Eye (tissue), 1 donor: Measurements from ENCODE around the gene RUNX2.
"Not testable (repeated sequence)": the region's sequence is repeated elsewhere in the genome, so short reads cannot be mapped to it uniquely, and the experiment has no call there.

Experiments
- DNase-seq: peaks from one replicate; pipeline ENCODE4 v3.0.0-alpha.2; 2015

Gene RUNX2

DNA sequence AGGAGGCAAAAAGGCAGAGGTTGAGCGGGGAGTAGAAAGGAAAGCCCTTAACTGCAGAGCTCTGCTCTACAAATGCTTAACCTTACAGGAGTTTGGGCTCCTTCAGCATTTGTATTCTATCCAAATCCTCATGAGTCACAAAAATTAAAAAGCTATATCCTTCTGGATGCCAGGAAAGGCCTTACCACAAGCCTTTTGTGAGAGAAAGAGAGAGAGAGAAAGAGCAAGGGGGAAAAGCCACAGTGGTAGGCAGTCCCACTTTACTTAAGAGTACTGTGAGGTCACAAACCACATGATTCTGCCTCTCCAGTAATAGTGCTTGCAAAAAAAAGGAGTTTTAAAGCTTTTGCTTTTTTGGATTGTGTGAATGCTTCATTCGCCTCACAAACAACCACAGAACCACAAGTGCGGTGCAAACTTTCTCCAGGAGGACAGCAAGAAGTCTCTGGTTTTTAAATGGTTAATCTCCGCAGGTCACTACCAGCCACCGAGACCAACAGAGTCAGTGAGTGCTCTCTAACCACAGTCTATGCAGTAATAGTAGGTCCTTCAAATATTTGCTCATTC lies at the start of gene RUNX2:
RUNX2 (plus strand) TSS at position 375 of the 567 bp plus-strand sequence. CDS start 397 bp downstream, outside the sequence.
- no peak for DNase-seq

DNA sequence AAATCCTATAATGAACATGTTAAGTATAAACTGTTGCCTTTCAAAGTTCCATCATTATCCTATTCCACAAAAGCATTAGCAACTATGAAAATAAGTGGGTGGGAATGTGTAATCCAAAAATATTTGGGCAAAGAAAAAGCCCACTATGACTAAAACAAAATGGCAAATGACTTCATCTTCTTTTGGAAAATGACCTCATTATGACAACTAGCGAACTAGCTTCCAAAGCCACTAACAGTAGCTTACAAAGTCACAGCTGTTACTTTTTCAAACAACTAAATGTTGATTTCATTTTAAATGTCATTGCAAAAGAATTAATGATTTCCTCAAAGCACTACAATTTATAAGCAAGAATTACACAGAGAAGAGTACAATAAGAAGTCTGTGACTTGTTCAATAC lies 49.8 kb upstream of the RUNX2 start:
- DNase-seq: no peak

DNA sequence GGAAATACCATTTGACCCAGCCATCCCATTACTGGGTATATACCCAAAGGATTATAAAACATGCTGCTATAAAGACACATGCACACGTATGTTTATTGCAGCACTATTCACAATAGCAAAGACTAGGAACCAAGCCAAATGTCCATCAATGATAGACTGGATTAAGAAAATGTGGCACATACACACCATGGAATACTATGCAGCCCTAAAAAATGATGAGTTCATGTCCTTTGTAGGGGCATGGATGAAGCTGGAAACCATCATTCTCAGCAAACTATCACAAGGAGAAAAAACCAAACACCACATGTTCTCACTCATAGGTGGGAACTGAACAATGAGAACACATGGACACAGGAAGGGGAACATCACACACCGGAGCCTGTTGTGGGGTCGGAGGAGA lies 41.4 kb upstream of the RUNX2 start:
- not testable (repeated sequence) for DNase-seq

- no peak for DNase-seq
These were observed 38.2 kb upstream of the RUNX2 start for GRCh38 chr6:45289751-45290514.

GRCh38 chr6:45293306-45293705 lies 34.8 kb upstream of the RUNX2 start:
- no peak for DNase-seq

- DNase-seq: not testable (repeated sequence)
These were observed 33.9 kb upstream of the RUNX2 start for GRCh38 chr6:45294065-45294701.

DNA sequence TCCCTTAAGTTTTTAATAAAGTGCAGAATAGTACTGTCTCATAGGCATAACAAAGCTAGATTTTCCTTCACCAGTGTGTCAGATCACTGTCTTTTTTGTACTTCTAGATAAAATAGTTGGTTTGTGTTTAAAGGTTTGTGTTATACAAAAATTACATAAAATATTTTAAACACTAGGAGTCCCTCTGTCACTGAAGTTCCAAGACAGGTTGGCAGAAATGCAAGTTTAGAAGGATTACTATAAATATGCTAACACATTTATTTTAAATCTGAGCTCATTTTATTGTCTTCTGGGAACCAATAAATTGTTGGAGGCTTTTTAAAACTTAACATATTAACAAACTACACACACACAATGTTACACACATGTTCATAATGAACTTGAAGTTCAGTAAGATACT lies 30.8 kb upstream of the RUNX2 start:
- DNase-seq: no peak

GRCh38 chr6:45299096-45299581 lies 29.0 kb upstream of the RUNX2 start:
- DNase-seq: no peak

DNA sequence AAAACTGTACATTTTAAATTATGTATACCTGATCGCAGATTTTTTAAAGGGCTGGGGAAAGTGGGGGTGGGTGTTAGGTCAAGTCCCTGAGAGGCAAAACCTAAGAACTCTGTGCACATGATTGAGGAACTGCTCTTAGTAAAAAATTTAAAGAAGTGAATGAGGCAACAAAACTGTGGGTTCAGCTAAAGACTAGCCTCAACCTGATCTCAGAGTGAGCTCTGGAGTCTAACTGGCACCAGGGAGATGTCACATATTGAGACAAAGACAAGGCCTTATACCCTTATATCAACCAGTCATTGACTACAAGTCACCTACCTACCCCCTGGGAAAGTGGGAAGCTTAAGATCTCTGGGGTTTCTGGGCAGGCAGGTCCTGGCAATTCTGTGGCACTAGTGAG lies 27.4 kb upstream of the RUNX2 start:
- no peak for DNase-seq

DNA sequence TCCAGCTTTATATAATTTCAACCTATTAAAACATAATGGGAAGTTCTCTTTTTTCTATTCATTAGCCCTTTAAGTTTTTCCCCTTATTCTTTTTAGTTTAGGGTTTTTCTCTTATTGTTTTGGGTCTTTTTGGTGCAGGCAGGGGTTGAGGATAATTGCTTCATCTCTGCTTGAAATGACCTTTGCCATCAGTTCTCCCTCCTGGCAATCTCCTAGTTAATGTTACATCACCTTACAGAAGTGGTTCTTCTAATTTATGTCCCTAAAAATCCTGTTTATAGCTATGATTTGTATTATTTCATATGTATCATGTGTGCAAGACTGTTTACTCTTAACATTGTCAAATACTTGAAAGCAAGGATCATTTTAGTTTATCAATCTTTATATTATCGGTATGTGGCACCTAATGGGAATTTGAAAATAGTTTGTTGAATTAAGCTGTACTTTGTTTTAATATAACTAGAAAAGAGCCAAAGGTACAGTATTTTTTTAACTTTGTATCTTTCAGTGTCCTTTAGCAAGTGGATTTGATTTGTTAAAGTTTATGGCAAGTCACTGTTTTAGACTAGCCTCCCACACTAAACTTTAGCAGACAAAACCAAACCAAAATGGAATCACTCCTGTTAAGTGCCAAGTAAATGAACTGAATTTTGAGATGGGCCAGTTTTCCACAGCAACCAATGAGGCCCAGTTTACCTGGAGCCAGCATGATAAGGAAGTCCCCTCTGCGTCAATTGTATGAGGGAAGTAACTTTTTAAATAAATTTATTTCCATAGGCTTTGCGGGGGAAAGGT lies 26.6 kb upstream of the RUNX2 start:
- DNase-seq: no peak

DNA sequence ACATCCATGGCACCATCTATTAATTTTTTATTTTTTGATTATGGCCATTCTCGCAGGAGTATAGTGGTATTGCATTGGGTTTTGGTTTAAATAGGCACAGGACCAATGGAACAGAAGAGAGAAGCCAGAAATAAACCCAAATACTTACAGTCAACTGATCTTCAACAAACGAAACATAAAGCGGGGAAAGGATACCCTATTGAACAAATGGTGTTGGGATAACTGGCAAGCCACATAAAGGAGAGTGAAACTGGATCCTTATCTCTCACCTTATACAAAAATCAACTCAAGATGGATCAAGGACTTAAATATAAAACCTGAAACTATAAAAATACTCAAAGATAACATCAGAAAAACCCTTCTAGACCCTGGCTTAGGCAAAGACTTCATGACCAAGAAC lies 25.3 kb upstream of the RUNX2 start:
- no peak for DNase-seq

DNA sequence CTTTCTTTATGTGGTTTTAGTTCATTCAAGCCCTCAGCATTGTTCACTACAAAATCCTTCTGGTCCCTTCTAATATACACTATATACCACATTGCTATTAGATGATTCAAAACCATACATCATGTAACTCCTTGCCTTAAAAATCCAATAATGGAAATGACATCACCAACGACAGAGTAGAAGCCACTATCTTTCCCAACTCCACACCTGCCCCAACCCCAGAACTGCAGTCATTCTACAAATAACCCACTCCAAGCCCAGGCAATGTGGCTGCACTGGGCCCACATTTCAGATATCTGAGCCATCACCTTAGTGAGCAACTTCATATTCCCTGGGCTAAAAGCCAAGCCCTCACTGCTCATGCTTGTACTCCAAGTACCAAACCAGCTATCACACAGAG lies 22.6 kb upstream of the RUNX2 start:
- DNase-seq: no peak

DNA sequence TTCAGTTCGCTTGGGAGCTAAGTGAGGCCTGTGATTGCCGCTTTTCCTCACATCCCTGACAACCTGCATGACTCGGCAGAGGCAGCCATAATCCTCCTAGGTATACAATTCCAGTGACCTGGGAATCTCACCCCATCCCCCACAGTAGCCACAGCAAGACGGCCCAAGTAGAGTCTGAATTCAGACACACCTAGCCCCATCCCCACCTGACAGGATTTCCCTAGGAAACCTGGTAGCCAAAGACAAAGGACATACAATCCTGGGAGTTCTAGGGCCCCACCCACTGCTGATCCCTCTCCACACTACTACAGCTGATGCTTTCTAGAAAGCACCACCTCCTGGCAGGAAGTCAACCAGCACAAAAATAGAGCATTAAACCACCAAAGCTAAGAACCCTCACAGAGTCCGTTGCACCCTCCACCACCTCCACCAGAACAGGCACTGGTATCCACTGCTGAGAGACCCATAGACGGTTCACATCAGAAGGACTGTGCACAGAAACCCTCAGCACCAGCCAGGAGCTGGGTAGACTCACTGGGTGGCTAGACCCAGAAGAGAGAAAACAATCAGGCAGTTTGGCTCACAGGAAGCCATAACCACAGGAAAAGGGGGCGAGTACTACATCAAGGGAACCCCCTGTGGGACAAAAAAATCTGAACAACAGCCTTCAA lies 17.9 kb upstream of the RUNX2 start:
- DNase-seq: no peak

DNA sequence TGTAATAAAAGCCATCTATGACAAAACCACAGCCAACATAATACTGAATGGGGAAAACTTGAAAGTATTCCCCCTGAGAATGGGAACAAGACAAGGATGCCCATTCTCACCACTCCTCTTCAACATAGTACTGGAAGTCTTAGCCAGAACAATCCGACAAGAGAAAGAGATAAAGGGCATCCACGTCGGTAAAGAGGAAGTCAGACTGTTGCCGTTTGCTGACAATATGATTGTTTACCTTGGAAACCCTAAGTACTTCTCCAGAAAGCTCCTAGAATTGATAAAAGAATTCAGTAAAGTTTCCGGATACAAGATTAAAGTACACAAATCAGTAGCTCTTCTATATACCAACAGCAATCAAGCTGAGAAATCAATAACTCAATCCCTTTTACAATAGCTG lies 14.0 kb upstream of the RUNX2 start:
- DNase-seq: no peak

GRCh38 chr6:45320349-45320748 lies 7.8 kb upstream of the RUNX2 start:
- DNase-seq: no peak

DNA sequence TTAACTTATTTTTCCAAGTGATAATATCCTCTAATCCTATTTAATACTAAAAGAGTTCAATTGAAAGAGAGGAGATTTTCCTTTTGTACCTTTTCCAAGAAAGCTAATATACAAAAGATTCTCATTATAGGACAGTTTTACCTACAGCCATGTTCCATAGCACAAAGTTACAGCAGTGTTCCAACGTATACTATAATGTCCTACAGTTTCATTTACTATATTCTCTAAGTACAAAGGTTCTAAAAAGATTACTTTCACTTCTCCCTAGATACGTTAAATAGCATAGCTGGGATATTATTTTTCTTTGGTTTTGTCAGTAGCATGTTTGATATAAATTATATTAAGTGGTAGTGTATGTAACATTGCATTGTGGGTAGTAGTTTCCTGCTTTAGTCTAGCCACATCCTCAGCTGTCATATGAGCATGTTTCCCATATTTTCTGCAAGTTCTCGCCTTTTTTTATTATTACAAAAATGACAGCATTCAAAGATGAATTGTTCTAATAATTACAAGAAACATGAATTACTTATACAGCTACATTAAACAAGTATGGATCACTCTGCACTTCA lies 4.4 kb upstream of the RUNX2 start:
- no peak for DNase-seq

DNA sequence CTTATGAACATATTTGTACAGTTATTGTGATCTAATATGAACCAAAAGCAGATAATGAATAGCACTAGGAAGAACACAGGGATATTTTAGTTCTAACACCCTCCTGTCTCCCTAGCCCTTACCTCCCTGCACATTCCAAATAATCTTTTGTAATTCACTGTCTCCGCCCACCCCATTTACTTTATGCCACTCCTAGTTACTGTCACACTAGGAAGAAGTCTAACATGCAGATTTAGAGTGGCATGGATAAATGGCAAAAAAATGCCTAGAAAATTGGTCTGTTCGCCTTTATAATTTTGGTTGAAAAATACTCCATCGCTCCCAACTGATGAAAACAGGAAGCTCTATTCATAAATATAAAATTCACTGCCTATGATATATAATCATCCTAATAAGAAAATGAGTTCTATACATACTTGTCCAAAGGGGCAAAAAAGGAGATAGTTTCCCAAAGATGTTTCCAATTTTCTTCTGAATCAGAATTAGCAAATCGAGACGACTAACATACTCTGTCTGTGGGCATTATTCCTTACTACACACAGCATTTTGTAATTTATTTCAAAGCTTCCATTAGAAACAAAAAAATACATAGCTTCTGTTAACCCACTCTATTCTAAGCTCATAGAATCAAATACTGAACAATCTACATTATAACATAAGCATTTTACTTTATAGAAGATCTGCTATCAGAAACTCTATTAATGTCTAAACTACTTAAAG lies 1.3 kb upstream of the RUNX2 start:
- peak; percentile 68 for DNase-seq

DNA sequence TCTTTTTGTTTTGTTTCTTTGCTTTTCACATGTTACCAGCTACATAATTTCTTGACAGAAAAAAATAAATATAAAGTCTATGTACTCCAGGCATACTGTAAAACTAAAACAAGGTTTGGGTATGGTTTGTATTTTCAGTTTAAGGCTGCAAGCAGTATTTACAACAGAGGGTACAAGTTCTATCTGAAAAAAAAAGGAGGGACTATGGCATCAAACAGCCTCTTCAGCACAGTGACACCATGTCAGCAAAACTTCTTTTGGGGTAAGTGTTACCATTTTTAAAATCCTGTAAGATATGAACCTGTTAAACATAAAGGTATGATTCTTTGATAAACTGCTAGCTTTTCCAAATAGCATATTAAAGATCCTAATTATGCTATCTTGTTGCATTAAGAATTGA lies 393 bp downstream of the RUNX2 start:
- DNase-seq: no peak

- DNase-seq: no peak
These were observed 16.8 kb downstream of the RUNX2 start for GRCh38 chr6:45344900-45345299.

DNA sequence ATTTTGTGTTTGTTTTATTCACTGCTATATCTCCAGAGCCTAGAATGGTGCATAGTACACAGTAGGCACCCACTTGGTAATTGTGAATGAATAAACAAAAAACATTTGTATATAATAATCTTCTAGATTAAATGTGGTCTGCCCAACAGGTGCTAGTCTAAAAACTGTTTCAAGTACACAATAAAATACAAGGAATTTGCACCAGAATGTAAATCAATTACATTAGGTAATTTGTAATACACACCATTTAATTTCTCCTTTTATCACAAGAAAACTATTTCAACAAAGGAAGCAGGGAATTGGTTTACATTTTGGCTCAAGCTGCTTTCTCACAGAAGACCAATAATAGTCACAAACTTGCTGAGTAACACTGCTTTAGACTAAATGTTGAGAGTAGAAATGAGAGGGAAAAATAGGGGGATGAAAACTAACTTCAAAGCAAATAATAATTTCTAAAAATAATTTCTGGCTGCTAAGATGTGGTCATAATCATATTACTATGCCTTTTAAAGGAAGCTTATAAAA lies 22.1 kb downstream of the RUNX2 start:
- DNase-seq: no peak

- no peak for DNase-seq
These were observed 22.9 kb downstream of the RUNX2 start for GRCh38 chr6:45351076-45351475.
